Activated T-cell treated with anti-CD3 and anti-CD28 coated beads, Interleukin-2, amount 50 U/mL, for 1 hour (primary cell): Measurements from ENCODE around the gene RDH13.
"Not testable (repeated sequence)": the region's sequence is repeated elsewhere in the genome, so short reads cannot be mapped to it uniquely, and the experiment has no call there.

ENCODE experiments used
- DNase-seq: peaks from one replicate; pipeline ENCODE4 v3.0.0-alpha.2; 2020

RDH13 gene

GRCh38 chr19:55042688-55043087 is 20.3 kb downstream of the RDH13 start:
- no peak for DNase-seq

GRCh38 chr19:55042344-55042678 is 20.6 kb downstream of the RDH13 start:
- no peak for DNase-seq

GRCh38 chr19:55041627-55042343 is 21.2 kb downstream of the RDH13 start:
- DNase-seq: no peak

- no peak for DNase-seq
Measured at GRCh38 chr19:55041244-55041626, 21.7 kb downstream of the RDH13 start.

GRCh38 chr19:55040654-55041053 is 22.3 kb downstream of the RDH13 start:
- not testable (repeated sequence) for DNase-seq

- DNase-seq: not testable (repeated sequence)
Measured at GRCh38 chr19:55037603-55038002, 25.3 kb downstream of the RDH13 start.

GRCh38 chr19:55036058-55036457 is 26.9 kb downstream of the RDH13 start:
- DNase-seq: no peak

- DNase-seq: no peak
Measured at GRCh38 chr19:55034751-55035150, 28.2 kb downstream of the RDH13 start.

- not testable (repeated sequence) for DNase-seq
Measured at GRCh38 chr19:55032976-55033643, 29.8 kb downstream of the RDH13 start.

- DNase-seq: no peak
Measured at GRCh38 chr19:55032170-55032800, 30.7 kb downstream of the RDH13 start.

- no peak for DNase-seq
Measured at GRCh38 chr19:55031178-55031577, 31.8 kb downstream of the RDH13 start.

- DNase-seq: no peak
Measured at GRCh38 chr19:55028757-55029156, 34.2 kb downstream of the RDH13 start.

GRCh38 chr19:55027472-55028337 is 35.2 kb downstream of the RDH13 start:
- DNase-seq: no peak

- not testable (repeated sequence) for DNase-seq
Measured at GRCh38 chr19:55027140-55027471, 35.8 kb downstream of the RDH13 start.

GRCh38 chr19:55024111-55024510 is 38.8 kb downstream of the RDH13 start:
- no peak for DNase-seq

- not testable (repeated sequence) for DNase-seq
Measured at GRCh38 chr19:55020351-55020750, 42.6 kb downstream of the RDH13 start.

- DNase-seq: no peak
Measured at GRCh38 chr19:55018633-55019032, 44.3 kb downstream of the RDH13 start.

- no peak for DNase-seq
Measured at GRCh38 chr19:55018216-55018615, 44.7 kb downstream of the RDH13 start.

GRCh38 chr19:55016017-55016416 is 46.9 kb downstream of the RDH13 start:
- DNase-seq: no peak

- DNase-seq: no peak
Measured at GRCh38 chr19:55015126-55015525, 47.8 kb downstream of the RDH13 start.

GRCh38 chr19:55014714-55015113 is 48.2 kb downstream of the RDH13 start:
- DNase-seq: no peak

- DNase-seq: no peak
Measured at GRCh38 chr19:55013596-55013995, 49.4 kb downstream of the RDH13 start.

GRCh38 chr19:55012306-55012705 is 50.6 kb downstream of the RDH13 start:
- no peak for DNase-seq
